KBM-7 (cell line): ENCODE results near the gene LENG1.
"Not testable (repeated sequence)": the region's sequence is repeated elsewhere in the genome, so short reads cannot be mapped to it uniquely, and the experiment has no call there.

ENCODE experiments used
- DNase-seq: peaks from one replicate; pipeline ENCODE4 v3.0.0-alpha.2; 2015
- in situ Hi-C: fragments of 300-500 bp; cut with MboI; formaldehyde crosslinking; loops from 2 replicates; pipeline ENCODE4 v1.14.3; 2020; ENCODE audit warnings: low sequenced_read_pairs, low pct_unique_long_range_greater_than_20kb, mixed read lengths

Gene LENG1

DNA sequence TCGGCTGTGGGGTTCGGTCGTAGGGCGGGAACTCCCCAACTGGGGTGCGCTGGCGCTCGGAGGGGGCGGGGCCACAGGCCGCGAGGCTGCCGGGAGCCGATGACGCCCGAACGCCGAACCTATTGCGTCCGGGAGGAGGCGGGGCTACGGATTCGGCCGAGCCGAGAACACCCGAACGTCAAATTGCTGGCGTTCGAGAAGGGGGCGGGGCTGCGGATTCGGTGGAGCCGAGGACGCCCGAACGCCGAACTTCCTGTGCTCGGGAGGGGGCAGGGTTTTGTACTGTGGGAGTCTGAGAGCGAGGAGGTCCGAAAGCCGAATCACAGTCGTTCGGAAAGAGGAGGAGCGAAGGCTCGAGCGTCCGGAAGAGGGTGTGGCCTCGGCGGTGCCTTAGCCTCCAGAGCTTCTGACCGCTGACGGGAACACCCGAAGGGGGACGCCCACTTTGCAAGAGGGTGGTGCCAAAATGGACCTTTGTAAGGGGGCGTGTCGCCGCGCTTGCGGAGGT, 31.0 kb upstream of the LENG1 start:
- in situ Hi-C loops = no loop called here
- DNase-seq = peak; percentile 100

DNA sequence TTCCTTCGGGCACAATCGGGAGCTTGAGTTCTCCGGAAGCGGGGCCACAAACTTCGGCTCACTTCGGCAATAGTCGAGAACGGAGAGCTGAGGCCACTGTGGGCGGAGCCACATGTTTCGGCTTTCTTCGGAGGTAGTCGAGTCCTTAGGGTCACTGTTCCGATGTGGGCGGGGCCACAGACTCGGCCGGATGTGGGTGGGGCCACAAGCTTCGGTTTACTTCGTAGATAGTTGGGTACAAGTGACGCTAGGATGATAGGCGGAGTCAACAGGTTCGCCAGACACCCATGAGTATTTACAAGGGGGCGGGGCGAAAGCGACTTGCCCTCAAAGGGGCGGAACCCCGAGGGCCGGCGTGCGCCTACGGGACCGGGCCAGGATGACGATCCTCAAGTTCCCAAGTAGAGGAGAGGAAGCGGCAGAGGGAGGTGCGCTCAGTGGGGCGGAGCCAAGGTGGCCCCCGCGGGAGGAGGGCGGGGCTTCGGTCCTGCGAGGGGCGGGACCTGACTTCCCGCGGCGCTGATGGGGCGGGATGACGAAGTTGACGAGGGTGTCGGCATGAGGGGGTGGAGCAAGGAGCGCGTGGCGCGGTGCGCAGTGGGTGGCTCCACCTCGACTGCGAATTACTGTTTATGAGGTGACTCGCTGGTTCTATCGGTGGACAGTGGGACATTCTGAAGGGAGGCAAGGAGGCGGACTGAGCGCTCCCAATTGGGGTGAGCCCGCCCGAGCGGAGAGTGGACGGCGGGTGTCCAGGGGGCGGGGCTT, 30.4 kb upstream of the LENG1 start:
- in situ Hi-C loops = no loop called here
- peak; percentile 100 for DNase-seq

DNA sequence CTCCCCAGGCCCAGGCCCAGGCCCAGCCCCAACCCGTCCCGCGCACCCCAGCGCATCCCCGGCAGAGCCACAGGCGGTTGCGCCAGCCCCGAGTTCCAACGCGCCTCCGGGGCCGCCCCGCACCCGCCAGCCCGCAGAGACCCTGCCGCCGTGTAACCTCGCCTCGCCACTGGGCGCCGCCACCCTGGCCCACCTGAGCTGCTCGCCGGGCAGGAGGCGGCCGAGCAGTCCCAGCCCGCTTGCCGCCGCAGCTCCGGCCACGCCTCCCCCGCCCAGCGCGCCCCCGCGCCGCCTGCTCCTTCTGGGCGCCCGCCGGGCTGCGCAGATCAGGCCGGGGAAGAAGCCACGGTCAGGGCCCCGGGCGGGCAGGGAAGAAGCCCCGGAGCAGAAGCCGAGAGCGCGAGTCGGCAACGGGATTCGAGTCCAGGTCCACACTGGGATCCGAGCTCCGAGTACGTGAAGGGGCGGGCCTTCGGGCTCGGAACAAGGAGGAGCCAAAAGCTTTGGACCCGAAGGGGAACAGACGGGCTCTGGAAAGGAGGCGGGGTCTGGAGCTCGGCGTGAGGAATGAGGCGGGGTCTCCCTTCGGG, 29.7 kb upstream of the LENG1 start, which contains the start of gene MBOAT7:
Gene MBOAT7 (minus strand): TSS at position 436 of the 590 bp plus-strand sequence. CDS start 1,072 bp downstream, outside the sequence.
- no peak for DNase-seq
- in situ Hi-C loops = no loop called here

DNA sequence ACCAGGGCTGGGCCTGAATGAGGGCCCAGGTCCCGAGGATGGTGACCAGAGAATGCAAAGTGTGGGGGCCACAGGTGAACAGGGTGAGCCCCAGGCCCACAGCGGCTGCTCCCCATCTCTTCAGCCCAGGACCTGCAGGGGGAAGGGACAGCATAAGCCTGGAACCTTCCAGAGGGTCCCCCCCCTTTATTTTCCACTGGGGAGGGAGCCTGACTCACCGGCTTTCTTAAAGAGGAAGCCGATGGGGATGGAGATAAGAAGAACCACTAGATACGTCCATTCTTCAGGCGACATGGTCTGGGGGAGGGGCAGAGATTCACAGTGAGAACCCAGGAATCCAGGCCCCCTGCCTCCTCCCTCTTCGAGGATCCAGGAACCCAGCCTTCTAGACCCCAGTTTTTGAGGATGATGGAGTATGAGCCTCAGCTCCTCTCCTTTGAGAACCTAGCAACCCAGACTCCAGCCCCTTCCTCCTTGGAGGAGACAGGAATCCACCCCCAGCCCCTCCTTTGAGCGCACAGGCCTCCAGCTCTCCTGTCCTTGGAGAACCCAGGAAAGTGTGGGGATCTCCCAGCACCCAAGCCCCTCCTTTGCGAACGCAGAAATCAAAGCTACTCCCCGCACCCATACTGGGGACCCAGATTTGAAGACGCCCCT, 28.8 kb upstream of the LENG1 start:
- in situ Hi-C loops = no loop called here
- peak; percentile 93 for DNase-seq

DNA sequence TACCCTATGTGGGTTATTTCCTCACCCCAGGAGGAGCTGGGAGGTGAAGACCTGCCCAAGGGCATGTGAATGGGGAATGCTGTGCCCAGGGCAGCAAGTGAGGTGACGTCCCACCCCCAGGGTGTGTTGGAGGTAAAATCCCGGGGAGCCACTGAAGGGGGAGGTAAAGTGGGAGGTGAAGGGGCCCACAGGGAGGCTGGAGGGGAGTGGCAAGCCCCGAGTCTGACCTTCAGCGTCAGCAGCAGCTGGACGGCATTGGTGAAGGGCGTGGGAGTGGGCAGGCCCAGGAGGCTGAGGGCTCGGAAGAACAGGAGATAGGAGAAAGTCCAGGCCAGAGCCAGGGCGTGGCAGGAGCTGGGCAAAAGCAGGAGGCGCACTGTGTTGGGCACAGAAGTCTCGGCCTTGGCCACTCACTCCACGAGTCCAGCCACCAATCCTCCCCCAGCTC, 27.4 kb upstream of the LENG1 start:
- no peak for DNase-seq
- in situ Hi-C loops = no loop called here

DNA sequence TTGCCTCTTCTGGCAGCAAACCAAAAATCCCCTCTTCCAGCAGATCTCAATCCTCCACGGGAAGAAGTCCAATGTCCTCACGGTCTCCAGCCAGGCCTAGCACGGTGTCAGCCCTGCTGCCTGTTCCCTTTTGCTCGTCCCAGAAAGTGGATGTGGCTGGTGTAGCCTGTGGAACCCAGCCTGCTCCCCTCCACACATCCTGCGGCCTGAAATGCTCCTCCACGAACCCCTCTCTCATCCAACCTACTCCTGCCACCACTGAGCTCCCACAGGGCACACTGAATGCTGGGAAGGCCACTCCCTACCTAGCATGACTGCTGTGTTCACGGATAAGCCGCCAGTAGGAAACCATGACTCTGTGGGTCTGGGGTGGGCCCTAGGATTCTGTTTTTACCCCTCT, 26.8 kb upstream of the LENG1 start:
- DNase-seq = no peak
- in situ Hi-C loops = no loop called here

DNA sequence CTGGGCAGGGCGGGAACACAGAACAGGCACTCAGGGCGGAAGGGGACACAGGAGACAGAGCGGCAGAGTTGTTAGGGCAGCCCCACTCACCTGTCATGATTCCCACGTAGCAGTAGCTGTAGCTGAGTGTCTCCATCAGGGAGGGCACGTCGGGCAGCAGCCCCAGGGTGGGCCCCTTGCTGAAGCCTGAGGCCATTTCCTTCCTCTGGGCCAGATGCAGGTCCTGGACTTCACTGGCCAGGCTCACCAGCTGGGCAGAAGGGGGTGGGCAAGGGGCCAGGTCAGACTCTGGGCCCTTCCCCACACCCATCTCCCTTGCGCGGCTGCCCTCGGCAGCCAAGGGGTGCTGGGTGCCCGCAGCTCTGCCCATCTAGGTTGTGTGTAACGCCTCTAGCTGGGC, 23.9 kb upstream of the LENG1 start:
- DNase-seq = no peak
- in situ Hi-C loops = no loop called here

DNA sequence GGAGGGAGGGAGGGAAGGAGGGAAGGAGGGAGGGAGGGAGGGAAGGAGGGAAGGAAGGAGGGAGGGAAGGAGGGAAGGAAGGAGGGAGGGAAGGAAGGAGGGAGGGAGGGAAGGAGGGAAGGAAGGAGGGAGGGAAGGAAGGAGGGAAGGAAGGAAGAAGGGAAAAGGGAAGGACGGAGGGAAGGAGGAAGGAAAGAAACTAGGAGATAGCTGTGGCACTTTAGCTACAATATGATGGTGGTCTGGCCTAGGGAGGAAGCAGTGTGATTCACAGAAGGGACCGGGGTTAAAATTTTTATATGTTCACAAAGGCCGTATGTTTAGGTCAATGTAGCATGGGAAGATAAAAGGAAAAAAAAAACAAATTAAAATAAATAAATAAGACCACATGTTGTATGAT, 22.4 kb upstream of the LENG1 start:
- DNase-seq, in situ Hi-C loops: not testable (repeated sequence)

DNA sequence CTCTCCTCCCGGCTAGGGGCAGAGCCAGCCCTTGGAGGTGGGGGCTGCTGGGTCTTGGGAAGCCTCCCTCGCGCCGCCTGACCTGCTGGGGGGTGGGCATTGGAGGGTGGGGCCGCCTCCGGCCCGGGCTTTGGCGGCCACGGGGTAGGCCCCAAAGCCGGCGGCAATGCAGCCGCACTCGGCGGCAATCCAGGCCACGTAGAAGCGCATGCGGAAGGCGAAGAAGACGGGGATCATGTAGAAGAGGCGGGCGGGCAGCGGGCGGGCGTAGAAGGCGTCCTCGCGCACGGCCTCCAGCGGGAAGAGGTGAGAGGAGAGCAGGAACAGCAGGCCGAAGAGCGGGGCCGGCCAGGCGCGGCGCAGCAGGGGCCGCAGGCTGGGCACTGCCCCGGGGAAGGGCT, 21.2 kb upstream of the LENG1 start:
- in situ Hi-C loops = no loop called here
- no peak for DNase-seq

DNA sequence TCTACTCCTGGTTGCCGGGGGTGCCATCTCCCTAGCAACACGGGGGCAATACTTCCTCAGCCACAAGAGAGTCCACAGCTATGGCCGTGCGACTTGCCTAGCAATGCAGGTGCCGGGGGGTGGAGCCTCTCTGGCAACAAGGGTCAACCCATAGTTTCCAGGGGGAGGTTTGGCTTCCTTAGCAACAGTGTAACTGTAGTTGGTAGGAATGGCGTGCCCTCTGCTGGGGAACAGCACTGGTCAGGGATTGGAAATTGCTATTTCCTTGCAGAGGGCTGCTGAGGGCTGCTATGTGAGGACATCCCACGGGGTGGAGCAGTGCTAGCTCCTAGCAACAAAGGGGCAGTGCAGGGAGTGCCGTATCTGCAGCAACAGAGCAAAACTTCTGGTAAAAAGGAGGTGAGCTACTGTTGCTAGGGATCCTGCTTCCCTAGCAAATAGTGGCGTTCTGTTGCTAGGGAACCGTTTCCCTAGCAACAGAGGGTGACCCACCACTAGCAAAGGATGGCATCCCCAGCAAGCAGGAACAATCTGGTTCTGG, 20.5 kb upstream of the LENG1 start:
- in situ Hi-C loops = no loop called here
- peak; percentile 67 for DNase-seq

DNA sequence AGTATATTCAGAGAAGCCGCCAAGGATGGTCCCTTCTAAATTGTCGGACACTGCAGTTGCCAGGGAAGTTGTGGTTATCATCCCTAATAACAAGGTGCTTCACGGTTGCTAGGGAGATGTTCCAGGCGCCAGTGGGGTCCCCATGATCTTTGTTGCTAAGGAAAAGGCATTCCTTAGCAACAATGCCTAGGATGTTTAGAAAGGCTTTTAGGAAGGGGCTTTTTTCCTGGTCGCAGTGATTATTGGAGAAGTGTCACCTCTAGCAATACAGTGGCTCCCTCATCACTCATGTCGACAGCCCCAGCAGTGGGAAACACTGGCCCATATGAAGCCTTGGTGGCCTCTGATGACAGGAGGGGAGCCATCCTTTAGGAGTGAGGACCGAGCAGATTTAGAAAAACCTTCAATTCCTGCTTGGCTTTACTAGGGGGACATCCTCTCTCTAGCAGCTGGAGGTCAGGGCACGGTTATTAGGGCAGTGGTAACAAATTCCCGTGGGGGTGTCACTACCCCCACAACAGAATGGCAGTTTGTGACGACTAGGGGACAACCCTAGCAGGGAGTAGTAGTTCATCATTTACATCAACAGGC, 19.8 kb upstream of the LENG1 start:
- in situ Hi-C loops = no loop called here
- DNase-seq = no peak

DNA sequence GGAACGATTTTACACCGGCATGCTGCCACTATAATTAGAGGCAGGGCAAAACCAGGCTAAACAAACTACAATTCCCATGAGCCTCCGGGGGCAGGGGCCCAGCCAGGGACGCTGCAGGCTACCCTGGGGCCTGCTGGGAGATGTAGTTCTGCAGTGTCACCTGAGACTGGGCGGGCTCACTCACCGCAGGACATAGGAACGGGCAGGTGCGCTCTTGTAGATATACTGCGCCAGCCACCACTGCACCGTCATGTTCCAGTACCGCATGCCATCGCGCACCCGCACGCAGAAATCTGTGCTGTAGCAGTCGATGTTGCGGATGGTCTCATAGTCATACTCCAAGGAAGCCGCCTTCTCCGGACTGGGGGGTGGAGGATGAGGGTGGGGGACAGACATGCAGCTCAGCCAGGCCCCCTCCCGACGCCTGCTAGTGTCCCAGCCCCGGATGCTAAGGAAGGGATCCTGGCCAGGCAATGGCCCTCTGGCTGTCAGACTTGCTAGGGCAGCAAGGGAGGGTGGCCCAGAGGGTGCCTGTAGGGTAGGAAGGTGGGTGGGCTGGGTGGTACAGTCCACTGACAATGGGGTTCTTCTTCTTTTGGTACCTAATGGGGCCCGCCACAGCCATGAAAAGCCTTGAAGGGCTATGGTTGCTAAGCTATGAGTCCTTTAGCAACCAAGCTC, 19.2 kb upstream of the LENG1 start:
- in situ Hi-C loops = no loop called here
- DNase-seq = no peak

DNA sequence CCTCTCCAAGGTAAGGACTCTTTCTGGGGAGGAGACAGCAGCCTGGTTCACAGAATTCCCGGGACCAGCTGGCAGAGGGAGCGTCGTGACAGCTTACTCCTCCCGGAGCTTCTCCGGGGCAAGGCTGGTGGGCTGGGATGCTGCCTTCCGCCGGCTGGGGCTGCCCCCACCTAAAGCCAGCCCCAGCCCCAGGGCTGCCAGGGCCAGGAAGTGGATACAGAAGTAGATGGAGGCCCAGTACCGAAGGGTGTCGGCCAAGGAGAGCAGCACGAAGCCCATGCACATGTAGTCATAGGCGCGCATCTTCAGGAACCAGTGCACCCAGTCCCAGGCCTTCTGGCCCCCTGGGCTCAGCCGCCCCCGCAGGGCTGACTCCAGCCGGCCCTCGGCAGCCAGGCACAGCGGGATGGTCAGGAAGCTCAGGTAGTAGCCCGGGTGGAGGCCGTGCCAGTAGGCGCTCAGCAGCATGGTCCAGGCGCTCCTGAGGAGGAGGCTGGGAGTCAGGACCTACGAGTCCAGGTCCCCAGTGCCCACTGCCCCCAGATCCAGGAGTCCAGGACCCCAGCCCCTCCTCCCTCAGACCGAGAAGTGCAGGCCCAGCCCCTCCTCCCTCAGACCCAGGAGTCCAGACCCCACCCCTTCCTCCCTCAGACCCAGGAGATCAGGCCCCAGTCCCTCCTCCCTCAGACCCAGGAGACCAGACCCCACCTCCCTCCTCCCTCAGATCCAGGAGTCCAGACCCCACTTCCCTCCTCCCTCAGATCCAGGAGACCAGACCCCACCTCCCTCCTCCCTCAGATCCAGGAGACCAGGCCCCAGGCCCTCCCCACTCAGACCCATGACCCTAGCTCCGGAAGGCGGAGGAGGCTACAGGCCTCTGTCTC, 14.7 kb upstream of the LENG1 start:
- in situ Hi-C loops = no loop called here
- no peak for DNase-seq

DNA sequence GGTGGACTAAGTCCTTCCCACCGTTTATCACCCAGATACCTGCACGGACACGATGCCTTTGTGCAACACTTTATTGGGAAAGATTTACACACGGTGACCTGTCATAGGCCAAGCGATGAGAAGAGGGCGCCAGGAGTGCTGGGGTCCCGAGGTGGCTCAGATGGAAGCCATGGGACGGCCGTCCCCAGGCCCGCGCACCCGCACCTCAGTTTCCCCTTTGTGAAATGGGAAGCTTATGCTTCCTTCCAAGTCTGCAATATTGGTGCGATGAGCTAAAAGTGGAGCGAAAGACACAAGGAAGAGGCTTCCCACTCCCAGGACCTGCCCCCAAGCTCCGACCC, 13.8 kb upstream of the LENG1 start:
- in situ Hi-C loops = no loop called here
- no peak for DNase-seq

DNA sequence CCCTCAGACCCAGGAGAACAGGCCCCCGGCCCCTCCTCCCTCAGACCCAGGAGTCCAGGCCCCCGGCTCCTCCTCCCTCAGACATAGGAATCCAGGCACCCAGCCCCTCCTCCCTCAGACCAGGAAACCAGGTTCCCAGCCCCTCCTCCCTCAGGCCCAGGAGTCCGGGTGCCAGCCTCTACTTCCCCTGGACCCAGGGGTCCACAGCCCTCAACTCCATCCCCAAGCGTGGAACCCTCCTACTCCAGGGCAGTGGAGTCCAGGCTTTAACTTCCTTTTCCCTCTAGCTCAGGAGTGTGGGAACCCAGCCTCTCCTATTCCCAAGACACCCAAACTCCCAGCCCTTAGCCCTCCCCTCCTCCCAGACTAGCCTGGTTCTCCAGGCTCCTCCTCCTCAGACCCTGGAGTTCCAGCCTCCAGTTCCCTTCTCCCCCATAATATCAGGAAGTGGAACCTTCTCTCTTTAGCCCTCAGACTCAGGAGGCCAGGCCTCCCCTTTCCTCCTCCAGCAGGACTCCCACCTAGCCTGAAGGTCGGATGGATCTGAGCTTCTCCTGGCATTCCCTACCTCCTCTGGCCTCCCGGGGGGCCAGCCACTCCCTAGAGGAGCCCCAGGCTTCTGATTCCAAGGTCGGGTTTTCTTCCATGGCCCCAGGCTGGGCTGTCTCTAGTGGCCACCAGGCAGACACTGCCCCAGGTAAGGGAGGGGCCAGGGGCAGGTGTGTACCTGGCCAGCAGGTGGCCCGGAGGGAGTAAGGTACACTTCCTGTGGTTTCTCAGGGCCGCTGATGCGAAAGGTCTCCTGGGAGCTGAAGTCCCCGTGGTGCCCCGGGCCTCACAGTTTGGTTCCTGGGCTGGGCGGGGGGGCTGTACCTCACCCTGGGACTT, 13.2 kb upstream of the LENG1 start, which contains the start of gene TMC4:
Gene TMC4 (minus strand): TSS at position 690 of the 888 bp plus-strand sequence. CDS start 43 bp downstream, at position 647.
- DNase-seq = no peak
- in situ Hi-C loops = no loop called here

DNA sequence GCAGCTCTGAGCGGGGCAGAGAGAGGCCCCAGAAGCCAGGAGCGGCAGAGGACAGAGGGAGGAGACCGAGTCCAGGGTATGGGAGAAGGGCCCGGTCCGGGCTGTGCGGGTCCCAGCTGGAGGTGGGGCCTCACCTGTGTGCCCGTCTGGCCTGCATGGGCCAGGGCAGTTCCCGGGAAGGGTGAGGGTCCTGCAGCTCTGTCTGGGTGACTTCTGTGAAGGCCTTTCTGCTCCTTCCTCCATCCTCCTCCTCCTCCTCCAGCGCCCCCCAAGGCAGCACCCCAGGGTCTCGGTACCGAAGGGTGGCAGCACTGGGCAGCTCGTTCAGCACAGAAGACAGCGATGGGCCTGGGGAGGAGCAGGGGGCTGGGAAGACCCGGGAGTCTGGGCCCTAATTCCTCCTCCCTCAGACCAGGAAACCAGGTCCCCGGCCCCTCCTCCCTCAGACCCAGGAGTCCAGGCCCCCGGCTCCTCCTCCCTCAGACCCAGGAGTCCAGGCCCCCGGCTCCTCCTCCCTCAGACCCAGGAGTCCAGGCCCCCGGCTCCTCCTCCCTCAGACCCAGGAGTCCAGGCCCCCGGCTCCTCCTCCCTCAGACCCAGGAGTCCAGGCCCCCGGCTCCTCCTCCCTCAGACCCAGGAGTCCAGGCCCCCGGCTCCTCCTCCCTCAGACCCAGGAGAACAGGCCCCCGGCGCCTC, 12.4 kb upstream of the LENG1 start:
- DNase-seq, in situ Hi-C loops: not testable (repeated sequence)
